H1 (cell line): Measurements from ENCODE around the gene DET1.

ENCODE experiments used
- CREB1 ChIP-seq: IDR thresholded peaks from 2 replicates; pipeline ENCODE4 v1.6.1; 2012; ENCODE audit warnings: inconsistent platforms
- GTF2F1 ChIP-seq: IDR thresholded peaks from 2 replicates; pipeline ENCODE4 v1.6.1; 2012; ENCODE audit warnings: low read depth, low read length, improper control_type of control experiment, borderline replicate concordance
- KDM5A ChIP-seq: fragments of 200-600 bp; IDR thresholded peaks from 2 replicates; pipeline ENCODE4 v1.7.1; 2012; ENCODE audit warnings: mild to moderate bottlenecking, low read length, inconsistent platforms, mixed read lengths
- PHF8 ChIP-seq: fragments of 200-600 bp; sonication (generic); conservative IDR thresholded peaks from 2 replicates; pipeline ENCODE4 v1.7.1; 2012; ENCODE audit warnings: low read depth, mild to moderate bottlenecking, inconsistent platforms, low read length, moderate library complexity
- POLR2A ChIP-seq, 2 experiments: IDR thresholded peaks; 1 replicate in 1 of 2; 2 replicates in 1 of 2; pipeline ENCODE4 v1.6.1; 2011; ENCODE audit warnings: low read depth in 2 of 2, low read length in 2 of 2, mild to moderate bottlenecking in 2 of 2; ENCODE audit errors: control extremely low read depth in 1 of 2
- TF ChIP-seq, protein P1 (sequence below), 3 experiments: IDR thresholded peaks; 1 replicate in 2 of 3; 2 replicates in 1 of 3; pipeline versions ENCODE4 v1.5.1 to v1.6.1; 2011; ENCODE audit warnings: low read length in 3 of 3, mild to moderate bottlenecking in 3 of 3, inconsistent platforms in 2 of 3, low read depth in 1 of 3, moderate library complexity in 1 of 3; ENCODE audit not compliant: insufficient read depth in 1 of 3; ENCODE audit errors: control extremely low read depth in 1 of 3
- TF ChIP-seq, protein P2 (sequence below): IDR thresholded peaks from 2 replicates; pipeline ENCODE4 v1.6.1; 2012; ENCODE audit warnings: inconsistent platforms

DNA sequence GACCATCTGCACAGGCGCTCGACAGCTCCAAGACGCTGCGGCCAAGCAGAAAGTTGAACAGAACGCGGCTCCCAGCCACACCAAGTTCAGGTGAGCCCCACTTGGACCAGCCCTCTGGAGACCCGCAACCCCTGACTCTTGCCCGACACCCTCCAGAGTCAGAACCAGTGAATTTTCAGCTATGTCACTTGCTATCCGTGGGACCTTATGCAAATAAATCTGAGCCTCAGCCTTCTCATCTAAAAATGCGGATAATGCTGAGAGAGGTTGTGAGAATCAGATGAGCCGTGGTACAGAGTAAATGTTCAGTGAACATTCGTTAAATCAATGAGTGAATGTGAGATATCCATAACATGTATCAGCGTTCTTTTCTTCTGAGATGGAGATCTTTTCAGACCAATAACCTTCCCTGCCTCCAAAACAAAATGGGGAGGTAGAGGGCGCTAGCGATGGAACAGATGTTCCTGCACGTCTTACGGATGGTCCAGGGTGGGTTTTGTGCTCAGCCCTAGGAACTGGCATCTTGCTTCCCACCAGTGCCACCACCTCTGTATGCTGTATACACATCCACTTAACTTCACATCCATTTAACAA lies 78.4 kb downstream of the DET1 start:
- TF ChIP-seq CREB1: no peak
- TF ChIP-seq, protein P1, sequence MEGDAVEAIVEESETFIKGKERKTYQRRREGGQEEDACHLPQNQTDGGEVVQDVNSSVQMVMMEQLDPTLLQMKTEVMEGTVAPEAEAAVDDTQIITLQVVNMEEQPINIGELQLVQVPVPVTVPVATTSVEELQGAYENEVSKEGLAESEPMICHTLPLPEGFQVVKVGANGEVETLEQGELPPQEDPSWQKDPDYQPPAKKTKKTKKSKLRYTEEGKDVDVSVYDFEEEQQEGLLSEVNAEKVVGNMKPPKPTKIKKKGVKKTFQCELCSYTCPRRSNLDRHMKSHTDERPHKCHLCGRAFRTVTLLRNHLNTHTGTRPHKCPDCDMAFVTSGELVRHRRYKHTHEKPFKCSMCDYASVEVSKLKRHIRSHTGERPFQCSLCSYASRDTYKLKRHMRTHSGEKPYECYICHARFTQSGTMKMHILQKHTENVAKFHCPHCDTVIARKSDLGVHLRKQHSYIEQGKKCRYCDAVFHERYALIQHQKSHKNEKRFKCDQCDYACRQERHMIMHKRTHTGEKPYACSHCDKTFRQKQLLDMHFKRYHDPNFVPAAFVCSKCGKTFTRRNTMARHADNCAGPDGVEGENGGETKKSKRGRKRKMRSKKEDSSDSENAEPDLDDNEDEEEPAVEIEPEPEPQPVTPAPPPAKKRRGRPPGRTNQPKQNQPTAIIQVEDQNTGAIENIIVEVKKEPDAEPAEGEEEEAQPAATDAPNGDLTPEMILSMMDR (IDR thresholded peaks at IDR 0.05; ENCODE audit: control extremely low read depth in 1 of 3, insufficient read depth in 1 of 3, low read depth in 1 of 3, low read length in 3 of 3): peak; percentile 26 to 48 (median 47); a peak in 3 of 4 replicates
- TF ChIP-seq, protein P2, sequence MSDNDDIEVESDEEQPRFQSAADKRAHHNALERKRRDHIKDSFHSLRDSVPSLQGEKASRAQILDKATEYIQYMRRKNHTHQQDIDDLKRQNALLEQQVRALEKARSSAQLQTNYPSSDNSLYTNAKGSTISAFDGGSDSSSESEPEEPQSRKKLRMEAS: no peak
- no peak for TF ChIP-seq KDM5A
- TF ChIP-seq POLR2A (IDR thresholded peaks at IDR 0.05; ENCODE audit: control extremely low read depth in 1 of 2, low read depth in 2 of 2, low read length in 2 of 2): no peak
- no peak for TF ChIP-seq GTF2F1
- TF ChIP-seq PHF8: no peak
